Glomerular endothelial cell (primary cell): Measurements from ENCODE around the gene CYP4F22. TPM values are rescaled to one million over a fixed set of nuclear protein-coding genes. Genes with fewer than 3 reads are reported as not detected.
"Not testable (repeated sequence)": the region's sequence is repeated elsewhere in the genome, so short reads cannot be mapped to it uniquely, and the experiment has no call there.

Source experiments
- DNase-seq: peaks from one replicate; pipeline ENCODE4 v3.0.0-alpha.2; 2011; ENCODE audit warnings: low read depth, low spot score; ENCODE audit errors: extremely low read depth
- total RNA-seq: library from RNA; depleted of rRNA; stranded (reverse); fragments of >200 nt; gene quantifications from 2 replicates; pipeline ENCODE4 v1.2.3, GENCODE V29; 2015

The CYP4F22 gene
- total RNA-seq, 1 donor from 2014 or later = 0.06 TPM

DNA sequence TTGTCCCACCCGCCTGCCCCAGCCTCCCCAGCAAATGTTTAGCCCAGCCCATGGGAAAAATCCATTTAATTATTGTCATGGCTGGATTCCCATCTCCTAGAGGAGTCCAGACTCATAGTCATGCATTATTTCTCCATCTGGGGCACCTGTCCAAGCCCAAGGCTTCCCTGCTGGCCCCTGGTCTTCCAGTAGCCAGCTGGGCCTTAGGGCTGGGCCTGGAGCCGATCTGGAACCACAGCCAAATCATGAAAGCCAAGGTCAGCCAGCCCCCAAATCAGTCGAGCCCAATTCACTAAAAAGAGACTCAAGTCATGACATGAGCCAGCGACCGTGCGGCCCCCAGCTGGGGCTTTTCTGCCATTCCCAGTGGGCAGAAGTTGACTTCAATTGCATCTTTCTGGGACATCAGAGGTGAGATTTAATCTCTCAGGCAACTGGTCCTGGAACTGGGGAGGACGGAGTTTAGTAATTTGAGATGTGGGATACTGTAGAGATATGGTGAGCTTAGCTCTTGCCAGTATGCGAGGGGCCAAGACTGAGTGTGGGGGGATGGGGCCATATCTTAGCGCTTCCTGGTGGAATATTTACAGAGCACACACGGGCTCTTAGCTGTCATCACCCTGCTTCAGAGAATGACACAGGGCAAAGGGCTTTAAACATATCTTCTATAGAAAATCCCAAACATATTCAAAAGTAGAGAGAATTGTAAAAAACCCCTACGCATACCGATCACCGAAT lies 19.7 kb upstream of the CYP4F22 start:
- no peak for DNase-seq

DNA sequence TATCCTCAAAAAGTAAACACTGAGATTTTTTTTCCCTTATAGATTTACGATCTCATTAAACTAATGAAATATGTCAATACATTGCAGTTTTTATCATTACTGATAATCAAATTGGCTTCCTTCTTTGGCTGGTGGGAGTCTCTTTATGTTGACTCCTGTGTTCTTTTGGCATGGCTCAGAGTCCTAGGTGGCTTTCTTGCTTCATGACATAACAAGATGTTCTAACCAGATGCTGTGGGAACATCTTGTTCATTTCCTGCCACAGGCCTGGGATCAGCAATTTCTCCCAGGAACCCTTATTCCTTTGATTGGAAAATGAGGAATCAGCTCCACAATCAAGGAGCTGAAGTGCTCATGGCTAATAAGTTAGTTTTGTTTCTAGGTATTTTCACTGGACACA lies 13.2 kb upstream of the CYP4F22 start:
- DNase-seq = no peak

GRCh38 chr19:15498156-15498858 lies 10.0 kb upstream of the CYP4F22 start:
- no peak for DNase-seq

- no peak for DNase-seq
Observed at GRCh38 chr19:15498910-15499309, 9.4 kb upstream of the CYP4F22 start.

DNA sequence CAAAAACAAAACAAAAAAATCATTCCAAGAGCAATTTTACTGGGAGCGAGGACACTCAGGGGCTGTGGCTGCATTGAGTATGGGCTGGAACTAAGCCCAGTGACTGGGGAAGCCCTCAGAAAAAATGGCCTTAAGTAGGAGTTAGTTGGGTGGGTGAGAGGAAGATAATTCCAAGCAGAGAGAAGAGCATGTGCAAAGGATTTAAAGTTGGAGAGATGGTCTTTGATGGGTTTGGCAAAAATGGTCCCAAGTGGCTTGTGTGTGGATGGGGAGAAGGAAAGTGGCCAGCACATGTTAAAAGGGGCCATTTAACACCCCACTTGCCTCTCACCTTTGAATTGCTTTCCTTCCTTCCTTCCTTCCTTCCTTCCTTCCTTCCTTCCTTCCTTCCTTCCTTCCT lies 6.7 kb upstream of the CYP4F22 start:
- DNase-seq = no peak

DNA sequence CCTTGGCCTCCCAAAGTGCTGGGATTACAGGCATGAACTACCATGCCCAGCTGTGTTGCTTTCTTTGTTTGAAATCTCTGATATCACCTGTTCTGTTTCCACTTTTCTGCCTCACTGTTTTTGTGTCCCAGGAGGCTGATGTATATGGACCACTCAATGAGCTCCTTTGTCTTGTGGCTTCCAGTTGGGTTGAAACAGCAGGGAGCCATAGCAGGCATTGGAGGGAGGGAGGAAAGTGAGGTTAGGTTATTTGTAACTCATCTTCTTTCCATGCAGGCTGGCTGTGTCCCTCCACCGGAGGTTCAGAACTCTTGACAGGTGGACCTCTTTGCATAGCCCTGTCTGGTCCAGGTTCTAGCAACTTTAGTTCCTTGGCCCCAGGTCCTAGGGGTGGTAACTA lies 6.1 kb upstream of the CYP4F22 start:
- DNase-seq = no peak

GRCh38 chr19:15506074-15506571 lies 2.2 kb upstream of the CYP4F22 start:
- no peak for DNase-seq

DNA sequence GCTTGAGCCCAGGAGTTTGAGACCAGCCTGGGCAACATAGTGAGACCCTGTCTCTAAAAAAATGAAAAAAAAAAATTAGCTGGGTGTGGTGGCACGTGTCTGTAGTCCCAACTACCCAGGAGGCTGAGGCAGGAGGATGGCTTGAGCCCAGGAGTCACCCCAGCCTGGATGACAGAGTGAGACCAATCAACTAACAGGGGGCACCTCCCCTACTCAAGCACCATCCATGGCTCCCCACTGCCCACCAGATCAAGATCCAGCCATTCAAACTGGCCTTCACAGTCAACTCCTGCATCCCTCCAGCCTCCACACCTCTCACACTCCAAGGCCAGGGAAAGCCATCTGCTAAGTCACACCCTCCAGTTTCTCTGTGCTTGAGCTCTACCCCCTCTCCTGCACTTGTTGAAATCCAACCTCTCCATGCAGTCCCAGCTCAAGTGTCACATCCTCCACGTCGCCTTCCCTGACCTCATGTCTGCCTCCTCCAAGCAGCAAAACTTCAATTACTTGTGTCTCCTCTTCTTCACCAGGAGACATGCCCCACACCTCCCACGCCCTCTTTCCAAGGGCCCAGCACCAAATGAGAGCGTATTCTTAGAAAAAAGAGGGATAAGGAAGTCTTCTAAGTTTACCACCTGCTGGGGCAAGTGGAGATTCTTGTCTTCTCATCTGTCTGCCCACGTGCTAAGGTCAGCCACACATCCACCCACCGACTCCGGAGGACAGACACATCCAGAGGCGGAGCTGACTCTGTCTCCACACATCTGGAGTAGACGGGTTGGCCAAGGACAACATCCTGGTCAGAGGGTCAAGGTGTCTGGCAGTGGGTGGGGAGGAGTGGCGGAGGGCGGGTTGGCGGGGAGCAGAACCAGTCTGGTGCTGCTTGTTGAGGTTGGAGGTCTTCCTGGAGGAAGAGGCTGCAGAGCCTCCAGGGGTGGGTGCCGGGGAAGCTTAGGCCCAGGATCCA lies 974 bp upstream of the CYP4F22 start:
- DNase-seq = no peak

GRCh38 chr19:15511671-15512424 lies 3.5 kb downstream of the CYP4F22 start:
- DNase-seq = no peak

- DNase-seq = not testable (repeated sequence)
Observed at GRCh38 chr19:15515227-15515625, 6.9 kb downstream of the CYP4F22 start.

DNA sequence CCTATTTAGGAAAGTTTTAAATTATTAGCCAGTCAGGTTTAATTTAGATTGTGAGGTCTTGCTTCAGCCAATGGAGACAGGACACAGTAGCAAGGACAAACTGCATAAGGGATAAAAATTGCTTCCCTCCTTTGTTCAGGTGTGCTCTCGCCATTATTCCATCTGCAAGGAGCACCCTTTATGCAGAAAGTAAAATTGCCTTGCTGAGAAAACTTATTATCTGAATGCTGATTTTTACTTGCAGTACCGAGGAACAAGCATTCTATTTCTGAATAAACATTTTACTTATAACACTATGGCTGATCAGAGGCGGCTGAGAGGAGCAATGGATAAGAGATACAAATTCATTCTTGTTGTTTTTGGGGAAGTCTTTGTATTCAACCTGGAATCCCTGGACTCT lies 8.0 kb downstream of the CYP4F22 start:
- DNase-seq = no peak

- DNase-seq = no peak
Observed at GRCh38 chr19:15517778-15518177, 9.5 kb downstream of the CYP4F22 start.

DNA sequence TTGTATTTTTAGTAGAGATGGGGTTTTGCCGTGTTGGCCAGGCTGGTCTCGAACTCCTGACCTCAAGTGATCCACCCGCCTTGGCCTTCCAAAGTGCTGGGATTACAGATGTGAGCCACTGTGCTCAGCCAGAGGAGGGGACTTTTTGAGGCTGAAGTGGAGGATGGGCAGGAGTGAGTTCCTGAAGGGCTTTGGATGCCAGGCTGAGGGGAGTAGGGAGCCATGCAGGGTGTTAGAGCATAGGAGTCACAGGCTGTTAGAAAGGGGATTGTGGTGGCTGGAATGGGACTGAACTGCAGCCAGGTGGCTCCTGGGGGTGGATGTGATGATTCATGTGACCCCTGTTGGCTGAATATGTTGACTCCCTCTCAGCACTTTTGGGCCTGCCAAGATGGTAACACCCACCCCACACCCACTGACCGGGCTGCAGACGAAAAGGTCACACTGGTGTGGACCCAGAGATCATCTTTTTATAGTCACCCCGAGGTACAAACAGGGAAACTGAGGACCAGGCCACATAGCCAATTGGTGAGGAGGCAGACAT lies 11.2 kb downstream of the CYP4F22 start:
- DNase-seq = no peak

GRCh38 chr19:15524781-15525180 lies 16.5 kb downstream of the CYP4F22 start:
- no peak for DNase-seq

- no peak for DNase-seq
Observed at GRCh38 chr19:15525291-15525690, 17.0 kb downstream of the CYP4F22 start.

GRCh38 chr19:15526408-15526807 lies 18.1 kb downstream of the CYP4F22 start:
- DNase-seq = no peak

DNA sequence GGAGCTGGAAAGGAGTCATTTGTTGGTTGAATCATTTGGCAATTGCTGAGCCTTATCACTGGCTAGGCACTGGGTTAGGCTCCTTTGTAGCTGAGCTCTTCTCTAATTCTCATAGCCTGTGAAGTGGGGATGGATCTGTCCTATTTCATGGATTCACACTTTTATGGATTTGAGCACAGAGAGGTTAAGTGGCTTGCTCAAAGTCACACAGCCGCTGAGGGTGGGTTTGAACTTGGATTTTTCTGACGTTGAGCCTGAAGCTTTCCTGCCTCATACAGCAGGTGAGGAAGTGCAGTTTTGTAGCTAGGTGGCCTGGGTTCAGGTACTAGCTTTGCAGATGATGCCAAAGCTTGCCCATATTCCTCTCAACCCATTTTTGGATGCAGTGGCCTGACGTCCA lies 19.4 kb downstream of the CYP4F22 start:
- no peak for DNase-seq

GRCh38 chr19:15529774-15530372 lies 21.5 kb downstream of the CYP4F22 start:
- no peak for DNase-seq

DNA sequence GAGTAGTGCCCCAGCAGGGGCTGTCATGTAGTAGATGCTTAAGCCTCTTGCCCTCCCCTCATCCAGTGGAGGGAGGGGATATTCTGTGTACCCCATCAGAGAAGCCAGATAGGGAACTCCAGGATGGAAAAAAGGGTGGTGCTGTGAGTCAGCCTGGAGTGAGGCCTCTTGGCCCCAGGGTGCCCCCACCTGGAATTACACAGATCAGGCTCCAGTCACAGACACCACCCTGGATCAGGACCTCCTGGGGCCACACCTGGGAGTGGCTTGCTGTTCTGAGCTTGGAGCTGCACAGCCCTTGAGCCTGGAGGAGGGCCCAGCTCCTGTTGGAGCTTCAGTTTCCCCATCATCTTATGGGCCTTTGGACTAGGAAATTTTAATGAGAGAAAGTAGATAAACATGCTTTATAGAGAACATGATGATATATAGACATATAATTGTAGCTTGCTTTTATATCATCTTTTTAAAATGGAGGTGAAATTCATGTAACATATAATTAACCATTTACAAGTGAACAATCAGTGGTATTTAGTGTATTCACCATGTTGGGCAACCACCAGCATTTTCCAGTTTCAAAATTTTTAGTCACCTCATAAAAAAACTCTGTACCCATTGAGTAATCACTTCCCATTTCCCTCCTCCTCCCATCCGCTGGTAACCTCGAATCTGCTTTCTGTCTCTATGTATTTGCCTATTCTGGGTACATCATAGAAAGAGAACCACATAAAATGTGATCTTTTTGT lies 24.6 kb downstream of the CYP4F22 start:
- no peak for DNase-seq
